IPS-18c (cell line): ENCODE data around the gene TPPP2.

Experiments
- H3K4me3 ChIP-seq: 2 replicates; pipeline ENCODE4 v1.7.0; 2013; ENCODE audit warnings: low read depth, mild to moderate bottlenecking, low read length, moderate library complexity; ENCODE audit not compliant: insufficient read depth
- H3K9me3 ChIP-seq: one replicate; pipeline ENCODE4 v1.6.1; 2013; ENCODE audit warnings: mild to moderate bottlenecking, low read length, moderate library complexity; ENCODE audit not compliant: control insufficient read depth, insufficient read depth

TPPP2 gene

DNA sequence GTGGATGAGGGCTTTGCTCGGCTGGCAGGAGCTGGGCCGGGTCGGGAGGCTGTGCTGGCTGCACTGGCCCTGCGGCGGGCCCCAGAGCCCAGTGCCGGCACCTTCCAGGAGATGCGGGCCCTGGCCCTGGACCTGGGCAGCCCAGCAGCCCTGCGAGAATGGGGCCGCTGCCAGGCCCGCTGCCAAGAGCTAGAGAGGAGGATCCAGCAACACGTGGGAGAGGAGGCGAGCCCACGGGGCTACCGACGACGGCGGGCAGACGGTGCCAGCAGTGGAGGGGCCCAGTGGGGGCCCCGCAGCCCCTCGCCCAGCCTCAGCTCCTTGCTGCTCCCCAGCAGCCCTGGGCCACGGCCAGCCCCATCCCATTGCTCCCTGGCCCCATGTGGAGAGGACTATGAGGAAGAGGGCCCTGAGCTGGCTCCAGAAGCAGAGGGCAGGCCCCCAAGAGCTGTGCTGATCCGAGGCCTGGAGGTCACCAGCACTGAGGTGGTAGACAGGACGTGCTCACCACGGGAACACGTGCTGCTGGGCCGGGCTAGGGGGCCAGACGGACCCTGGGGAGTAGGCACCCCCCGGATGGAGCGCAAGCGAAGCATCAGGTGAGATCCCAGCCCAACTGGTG is 51.6 kb downstream of the TPPP2 start:
- peaks cover 2% of the 10 kb centered on the region for H3K9me3 ChIP-seq
- H3K4me3 ChIP-seq: no peak overlapping the region
